Retina (tissue), 1 donor: ENCODE data around the gene SLC49A3.

ENCODE experiments used
- DNase-seq: peaks from one replicate; pipeline ENCODE4 v3.0.0-alpha.2; 2016

SLC49A3 gene

DNA sequence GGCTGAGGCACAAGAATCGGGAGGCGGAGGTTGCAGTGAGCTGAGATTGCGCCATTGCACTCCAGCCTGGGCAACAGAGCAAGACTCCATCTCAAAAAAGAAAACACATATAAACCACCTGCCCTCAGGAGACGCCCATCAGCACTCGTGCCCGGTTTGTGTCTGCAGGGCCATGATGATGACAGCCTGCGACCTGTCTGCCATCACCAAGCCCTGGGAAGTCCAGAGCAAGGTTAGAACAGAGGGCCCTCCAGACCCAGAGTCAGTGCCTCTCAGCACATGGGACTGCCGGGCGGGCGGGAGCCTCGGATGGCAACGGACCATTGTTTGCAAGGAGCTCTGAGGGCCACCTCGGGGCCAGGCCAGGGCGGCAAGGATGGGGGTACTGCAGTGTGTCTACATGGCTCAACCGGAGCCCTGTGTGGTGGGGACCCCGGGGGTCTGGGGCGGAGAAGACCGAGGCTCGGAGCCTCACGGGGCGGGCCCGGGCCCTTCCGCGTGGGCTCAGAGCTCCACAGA is 24.2 kb downstream of the SLC49A3 start:
- DNase-seq: peak; percentile 1

DNA sequence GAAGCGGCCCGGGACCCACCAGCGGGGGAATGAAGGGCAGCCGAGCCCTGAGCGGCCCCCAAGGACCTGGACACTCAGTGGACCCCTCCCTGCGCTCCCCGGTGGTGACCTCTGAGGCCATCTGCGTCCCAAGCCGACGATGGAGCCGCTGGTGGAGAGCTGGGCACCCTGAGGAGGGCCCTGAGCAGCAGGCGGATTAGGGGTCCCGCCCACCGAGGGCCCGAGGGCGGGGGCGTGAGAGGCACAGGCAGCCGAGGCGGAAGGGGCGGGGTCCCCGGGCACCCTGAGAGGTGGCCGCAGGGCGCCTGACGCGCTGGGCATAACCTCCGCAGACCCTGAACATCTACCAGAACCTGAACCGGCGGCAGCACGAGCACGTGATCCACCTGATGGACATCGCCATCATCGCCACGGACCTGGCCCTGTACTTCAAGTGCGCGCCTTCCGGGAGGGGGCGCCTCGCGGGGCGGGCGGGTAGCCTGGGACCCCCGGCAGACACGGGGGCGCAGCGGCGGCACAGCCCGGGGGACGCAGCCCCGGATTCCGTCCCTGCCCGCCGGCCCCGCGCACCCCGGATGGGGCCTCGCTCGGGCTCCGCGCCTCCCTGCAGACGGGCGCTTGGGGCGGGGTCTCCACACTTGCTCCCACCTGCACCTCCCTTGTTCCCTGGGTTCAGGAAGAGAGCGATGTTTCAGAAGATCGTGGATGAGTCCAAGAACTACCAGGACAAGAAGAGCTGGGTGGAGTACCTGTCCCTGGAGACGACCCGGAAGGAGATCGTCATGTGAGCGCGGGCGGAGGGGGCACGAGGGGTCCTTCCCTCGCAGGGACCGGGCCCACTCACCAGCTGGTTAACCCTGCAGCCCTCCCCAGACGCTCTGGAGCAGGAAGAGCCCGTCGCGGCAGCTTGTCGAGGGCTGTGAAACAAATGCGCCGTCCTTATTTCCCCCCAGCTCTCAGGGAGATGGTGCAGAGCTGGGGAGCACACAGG is 25.2 kb downstream of the SLC49A3 start:
- DNase-seq: peak; percentile 83

DNA sequence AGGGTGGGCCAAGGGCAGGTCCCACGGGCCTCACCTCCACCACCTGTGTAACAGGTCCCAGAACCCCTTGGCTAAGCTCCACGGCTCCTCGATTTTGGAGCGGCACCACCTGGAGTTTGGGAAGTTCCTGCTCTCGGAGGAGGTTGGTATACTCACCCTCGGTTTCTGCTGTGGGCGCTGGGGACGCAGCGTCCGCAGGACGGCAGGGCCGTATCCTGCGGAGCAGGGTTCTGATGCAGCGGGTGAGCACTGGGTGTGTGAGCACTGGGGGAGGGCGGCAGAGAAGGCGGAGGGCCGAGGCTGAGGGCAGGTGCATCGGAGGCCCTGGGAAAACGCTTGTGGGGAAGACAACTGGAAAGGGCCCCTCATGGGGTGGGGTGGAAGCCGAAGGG is 25.9 kb downstream of the SLC49A3 start:
- no peak for DNase-seq

DNA sequence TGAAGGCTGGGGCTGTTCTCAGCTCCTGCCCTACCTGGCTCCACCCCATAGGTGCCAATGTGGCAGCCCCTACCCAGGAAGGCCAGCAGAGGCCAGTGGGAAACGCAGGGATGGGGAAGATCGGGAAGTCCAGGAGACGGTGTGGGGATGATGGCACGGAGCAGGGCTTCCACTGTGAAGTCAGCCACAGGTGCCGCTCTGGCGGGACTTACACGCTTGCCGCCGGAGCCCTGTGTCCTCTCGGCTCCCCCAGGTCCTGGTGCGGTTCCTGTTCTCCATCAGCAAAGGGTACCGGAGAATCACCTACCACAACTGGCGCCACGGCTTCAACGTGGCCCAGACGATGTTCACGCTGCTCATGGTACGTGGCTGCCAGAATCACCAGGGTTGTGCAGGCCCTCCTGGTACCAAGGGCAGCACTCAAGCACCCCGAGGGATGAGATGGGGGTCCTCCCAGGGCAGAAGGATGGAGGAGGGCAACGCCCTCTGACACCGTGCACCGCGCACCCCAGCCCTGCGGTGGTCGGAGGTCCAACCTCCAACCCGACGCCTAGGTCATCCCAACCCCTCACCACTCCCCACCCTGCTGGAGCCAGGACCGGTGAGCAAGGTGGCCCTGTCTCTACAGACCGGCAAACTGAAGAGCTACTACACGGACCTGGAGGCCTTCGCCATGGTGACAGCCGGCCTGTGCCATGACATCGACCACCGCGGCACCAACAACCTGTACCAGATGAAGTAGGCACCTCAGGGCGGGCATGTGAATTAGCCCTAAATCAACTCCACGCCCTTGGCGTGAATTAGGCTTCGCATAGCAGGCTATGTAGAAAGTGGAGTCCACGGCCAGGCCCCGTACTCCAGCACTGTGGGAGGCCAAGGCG is 26.8 kb downstream of the SLC49A3 start:
- no peak for DNase-seq

DNA sequence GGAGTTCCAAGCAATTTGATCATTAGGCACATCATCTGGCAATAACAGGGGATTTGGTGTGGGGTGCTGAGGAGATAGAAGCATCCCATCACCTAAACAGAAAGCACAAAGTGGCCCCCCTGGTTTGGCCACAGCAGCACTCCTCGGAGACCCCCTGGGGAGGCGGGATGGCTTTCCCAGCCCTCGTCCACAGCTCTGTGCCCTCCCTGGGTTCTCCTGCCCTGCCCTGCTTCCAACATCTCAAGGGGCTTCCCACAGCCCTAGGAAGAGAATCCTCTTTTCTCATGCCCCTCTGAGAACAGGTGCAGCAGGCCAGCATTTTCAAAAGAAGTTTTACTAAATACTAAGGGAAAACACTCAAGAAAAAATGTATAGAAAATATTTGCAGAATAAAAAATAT is 27.7 kb downstream of the SLC49A3 start:
- DNase-seq: no peak

DNA sequence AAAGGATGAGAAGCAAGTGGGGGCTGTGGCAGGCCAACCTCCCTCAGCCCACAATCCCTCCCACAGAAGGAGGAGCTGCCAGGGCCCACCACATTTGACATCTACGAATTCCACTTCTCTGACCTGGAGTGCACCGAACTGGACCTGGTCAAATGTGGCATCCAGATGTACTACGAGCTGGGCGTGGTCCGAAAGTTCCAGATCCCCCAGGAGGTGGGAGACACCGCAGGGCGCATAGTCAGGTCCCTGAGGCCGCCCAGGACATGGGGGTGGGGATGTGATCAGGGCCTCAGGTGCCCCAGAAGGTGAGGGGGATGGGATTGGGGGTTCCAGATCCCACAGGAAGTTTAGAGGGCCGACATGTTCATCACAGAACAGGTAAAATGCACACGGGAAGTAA is 28.6 kb downstream of the SLC49A3 start:
- no peak for DNase-seq

DNA sequence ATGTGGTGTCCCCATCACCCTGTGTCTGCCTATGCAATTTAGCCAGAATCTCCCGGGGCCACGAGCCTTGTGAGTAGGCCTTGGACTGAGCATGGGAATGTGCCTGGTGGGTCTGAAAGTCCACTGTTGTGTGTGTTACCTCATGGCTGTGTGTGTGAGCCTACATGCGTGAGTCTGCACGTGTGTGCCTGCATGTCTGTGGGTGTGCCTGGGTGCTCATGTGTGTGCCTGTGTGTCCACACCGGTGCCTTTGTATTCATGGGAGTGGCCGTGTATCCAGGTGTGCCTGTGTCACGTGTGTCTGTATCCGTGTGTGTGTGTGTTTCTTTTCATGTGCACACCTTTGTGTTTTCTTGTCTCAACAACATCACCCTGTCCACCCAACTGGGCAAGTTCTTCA is 29.1 kb downstream of the SLC49A3 start:
- no peak for DNase-seq

DNA sequence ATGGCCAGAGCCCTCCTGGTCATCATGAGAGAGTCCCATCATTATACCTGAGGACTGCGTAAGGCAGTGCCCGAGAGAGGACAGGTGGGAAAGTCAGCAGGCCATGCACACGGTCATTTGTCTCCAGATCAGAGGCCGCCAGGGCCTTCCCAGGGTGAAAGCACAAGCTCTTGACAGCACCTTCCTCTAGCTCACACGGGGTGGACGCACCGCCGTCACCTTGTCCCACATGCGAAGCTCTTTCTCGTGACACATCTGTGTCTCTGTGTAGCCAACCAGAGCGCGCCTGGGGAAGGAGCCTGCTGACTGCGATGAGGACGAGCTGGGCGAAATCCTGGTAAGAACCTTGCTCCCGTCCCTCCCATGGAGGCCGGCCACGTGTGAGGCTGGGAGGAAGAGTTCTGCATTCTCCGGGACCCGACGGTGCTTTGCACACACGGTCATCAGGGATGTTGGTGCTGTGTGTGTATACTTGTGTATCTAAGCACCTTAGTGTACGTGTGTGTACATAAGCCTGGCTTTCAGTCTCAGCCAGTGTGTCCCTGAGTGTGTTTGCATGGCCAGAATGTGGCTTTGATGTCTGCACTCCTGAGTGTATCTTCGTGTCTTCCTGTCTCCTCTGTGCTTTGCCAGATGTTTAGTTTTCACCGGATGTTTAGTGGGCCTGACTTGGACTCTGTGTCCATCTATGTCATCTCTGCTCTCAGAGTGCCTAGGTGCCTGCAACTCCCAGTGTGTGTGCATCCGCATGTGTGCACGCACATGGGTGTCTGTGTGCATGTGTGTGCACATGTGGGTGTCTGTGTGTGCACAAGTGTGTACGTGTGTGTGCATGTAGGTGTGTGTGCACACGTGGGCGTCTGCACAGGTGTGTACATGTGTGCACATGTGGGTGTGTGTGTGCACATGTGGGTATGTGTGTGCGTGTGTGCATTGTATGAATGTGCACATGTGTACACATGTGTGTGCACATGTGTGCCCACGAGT is 30.0 kb downstream of the SLC49A3 start:
- DNase-seq: no peak

DNA sequence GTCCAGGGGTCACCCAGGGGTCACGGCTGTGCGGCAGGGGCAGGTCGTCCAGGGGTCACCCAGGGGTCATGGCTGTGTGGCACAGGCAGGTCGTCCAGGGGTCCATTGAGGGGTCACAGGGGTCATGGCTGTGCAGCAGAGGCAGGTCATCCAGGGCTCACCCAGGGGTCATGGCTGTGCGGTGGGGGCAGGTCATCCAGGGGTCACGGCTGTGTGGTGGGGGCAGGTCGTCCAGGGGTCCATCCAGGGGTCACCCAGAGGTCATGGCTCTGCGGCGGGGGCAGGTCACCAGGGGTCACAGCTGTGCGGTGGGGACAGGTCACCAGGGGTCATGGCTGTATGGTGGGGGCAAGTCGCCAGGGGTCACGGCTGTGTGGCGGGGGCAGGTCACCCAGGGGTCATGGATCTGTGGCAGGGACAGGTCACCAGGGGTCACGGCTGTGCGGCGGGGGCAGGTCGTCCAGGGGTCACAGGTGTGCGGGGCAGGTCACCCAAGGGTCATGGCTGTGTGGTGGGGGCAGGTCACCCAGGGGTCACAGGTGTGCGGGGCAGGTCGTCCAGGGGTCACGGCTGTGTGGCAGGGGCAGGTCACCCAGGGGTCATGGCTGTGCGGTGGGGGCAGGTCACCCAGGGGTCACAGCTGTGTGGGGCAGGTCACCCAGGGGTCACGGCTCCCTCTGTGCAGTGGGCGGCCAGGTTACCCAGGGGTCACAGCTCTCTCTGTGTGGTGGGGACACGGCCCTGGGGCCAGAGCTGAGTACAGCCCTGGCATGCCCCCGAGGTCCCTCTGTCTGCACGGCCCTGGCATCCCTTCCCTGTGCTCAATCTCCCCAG is 30.9 kb downstream of the SLC49A3 start:
- DNase-seq: no peak

DNA sequence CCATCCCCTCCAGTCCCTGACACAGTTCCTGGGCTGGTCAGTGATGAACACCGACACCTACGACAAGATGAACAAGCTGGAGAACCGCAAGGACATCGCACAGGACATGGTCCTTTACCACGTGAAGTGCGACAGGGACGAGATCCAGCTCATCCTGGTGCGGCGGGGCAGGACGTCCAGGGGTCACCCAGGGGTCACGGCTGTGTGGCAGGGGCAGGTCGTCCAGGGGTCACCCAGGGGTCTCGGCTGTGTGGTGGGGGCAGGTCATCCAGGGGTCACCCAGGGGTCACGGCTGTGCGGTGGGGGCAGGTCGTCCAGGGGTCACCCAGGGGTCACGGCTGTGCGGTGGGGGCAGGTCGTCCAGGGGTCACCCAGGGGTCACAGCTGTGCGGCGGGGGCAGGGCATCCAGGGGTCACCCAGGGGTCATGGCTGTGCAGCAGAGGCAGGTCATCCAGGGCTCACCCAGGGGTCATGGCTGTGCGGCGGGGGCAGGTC is 31.6 kb downstream of the SLC49A3 start:
- no peak for DNase-seq

DNA sequence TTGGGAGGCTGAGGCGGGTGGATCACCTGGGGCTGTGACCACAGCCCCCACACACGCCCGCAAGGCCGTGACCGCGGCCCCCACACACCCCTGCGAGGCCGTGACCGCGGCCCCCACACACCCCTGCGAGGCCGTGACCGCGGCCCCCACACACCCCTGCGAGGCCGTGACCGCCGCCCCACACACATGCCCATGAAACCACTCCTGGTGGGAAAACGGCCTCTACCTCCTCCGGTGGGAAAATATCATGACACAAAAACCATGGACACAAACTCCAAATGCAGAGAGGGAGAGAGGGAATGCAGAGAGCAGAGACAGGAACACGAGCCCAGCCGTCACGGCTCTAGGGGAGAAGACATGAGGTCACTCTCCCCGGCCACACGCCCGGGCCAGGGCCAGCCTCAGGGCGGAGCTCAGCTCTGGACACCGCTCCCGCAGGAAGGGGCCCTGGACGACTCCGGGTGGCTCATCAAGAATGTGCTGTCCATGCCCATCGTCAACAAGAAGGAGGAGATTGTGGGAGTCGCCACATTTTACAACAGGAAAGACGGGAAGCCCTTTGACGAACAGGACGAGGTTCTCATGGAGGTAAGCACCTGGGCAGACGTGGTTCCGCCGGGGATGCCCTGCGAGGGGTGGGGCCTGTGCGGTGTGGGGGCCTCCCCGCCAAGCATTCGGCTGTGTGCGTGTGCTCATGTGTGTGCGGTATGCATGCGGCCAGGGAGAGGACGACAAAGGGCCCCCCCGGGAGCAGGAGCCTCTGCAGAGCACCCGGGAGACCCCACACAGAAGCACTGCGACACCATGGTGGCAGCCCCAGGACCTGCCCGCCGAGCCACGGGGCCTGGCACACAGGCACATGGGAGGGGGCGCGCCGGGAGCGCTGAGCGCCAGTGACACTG is 32.3 kb downstream of the SLC49A3 start:
- peak; percentile 5 for DNase-seq

DNA sequence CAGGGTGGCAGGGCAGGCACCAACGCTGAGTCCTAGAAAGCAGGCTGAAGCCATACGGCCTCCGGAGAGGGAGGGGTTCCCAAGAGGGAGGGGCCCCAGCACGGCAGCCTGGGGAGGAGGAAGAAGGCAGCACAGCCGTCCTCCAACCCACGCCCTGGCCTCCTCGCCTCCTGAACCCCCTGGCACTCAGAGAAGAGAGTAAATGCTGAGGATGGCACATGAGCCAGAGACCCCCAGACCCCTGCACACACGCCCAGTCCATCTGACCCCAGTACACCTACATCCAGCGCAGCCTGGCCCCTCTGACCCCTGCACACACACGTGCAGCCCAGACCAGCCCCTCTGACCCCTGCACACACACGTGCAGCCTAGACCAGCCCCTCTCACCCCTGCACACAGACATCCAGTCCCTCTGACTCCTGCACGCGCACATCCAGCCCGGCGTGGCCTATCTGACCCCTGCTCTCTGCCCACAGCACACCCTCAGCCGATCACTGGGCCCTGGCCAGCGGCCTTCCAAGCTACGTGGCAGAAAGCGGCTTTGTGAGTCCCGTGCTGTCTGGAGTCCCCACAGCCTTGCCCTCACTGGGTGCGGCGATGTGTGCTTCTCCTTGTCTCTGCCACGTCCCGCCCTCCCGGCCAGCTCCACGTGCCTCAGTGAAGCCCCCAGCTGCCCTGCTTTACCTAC is 33.3 kb downstream of the SLC49A3 start:
- DNase-seq: no peak

DNA sequence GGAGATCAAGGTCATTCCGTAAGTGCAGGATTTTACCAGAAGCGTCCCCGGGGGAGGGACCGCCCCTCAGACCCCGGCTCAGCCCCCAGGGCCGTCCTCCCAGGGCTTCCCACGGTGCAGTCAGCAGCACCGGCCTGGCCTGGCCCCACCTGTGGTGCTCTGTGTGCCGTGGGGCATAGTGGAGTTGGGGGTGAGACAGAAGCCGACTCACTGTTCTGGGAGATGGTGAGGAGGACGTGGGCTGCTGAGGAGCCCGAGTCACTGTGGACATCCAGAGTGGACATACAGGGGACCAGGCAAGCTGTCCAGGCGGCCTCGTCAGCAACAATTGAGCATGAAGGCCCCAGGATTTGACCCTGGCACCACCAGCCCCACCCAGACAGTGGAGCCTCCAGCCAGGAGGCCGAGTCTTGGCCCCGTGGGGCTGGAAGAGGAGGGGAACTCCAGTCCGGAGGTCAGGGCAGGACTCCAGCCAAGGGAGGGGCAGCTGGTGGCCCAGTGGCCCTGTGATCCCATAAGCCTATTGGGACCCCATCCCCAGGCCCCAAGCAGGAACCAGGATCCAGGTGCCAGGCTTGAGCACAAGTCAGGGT is 34.0 kb downstream of the SLC49A3 start:
- no peak for DNase-seq

DNA sequence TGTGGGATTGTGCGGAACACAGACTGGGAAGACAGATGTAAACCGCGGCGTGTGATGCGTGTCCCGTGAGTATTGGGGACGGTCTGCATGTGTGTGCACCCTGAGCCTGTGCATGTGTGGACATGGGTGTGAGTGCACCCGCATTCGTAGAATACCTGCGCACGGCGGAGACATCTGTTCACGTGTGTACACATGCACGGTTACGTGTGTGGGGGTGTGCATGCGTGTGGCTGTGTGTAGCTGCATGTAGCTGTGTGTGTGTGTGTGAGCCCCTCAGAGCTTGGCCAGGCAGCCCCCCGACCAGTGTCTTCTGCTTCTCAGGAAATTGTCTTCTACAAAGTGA is 34.5 kb downstream of the SLC49A3 start:
- peak; percentile 3 for DNase-seq

DNA sequence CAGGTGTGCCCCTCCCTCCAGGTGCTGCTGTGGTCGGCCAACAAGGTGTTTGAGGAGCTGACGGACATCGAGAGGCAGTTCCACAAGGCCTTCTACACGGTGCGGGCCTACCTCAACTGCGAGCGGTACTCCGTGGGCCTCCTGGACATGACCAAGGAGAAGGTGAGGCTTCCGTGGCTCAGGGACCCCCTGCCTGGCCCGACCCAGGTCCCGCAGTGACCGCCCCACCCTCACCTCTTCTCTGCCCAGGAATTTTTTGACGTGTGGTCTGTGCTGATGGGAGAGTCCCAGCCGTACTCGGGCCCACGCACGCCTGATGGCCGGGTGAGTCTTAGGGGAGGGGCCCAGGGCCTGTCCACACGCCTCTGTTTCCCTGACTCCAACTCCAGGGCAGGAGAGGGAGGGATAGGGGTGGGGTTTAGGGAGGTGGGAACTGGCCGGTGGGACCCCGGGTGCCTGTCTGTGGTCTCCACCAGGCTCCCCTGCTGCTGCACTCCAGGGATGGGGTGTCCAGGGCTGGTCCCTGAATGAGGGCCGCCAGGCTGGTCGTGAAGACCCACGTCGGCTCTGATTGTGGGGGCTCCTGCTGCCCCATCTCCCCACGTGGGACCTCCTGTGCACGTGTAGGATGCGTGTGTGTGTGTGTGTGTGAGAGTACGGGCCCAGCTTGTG is 35.0 kb downstream of the SLC49A3 start:
- peak; percentile 1 for DNase-seq

DNA sequence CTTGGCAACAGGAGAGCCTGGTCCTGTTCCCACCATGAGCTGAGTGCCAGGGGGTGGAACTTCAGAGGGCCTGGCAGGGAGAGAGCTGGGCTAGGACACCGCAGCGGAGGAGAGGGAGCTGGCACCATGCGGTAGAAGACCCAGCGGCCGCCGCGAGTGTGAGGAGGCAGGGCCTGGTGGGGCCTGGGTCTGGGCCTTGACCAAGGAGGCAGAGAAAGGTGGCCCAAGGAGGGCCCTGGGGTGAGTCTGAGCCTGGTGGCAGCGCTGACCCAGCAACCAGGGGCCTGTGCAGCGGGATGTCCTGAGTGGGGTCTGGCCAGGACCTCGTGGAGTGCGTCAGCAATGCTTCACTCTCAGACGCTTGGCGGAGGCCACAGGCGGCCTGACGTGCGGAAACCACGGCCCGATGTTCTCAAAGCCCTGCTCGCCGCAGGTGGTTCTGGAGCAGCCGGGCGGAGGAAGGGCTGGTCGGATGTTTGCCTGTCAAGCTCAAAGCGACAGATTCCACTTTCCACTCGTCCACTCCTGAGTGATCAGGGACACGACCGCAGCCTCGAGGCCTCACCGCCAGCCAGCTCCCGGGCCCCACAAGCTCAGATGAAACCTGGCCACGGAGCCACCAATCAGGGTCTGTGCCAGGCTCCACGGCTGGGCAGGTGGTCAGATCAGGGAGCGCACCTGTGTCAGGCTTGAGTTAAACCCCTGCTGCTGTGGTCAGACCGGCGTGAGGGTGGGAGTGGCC is 35.7 kb downstream of the SLC49A3 start:
- DNase-seq: peak; percentile 12

DNA sequence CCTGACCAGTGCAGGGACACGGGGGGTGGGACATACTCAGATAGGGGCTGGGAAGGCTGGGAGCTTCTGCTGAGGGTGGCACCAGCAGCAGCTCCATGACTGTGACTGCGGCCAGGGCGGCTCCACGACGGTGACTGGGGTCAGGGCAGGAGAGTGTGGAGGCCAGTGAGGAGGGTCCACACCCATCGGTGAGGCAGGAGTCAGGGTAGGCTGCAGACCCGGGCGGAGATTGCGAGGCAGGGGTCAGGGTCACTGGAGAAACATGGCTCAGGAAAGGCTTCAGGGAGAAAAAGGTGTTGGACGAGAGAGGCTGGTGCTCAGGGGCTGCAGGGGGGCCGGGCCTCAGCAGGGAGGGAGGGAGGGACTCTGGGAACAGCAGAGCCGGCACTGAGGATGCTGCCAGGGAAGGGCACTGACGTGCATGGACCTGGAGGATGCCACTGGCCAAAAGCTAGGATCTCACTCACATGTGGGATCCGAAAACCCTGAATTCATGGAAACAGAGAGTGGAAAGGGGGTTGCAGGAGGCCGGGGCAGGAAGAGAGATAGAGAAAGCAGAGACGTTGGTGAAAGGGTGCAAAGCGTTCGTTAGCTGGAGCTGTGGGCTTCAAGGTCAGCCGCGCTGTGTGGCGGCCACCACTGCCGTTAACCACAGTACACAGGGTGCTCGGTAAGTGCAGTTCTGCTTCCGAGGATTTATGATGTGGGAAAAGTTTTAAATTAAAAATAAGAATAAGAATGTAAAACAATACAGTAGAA is 36.9 kb downstream of the SLC49A3 start:
- no peak for DNase-seq
